SK-N-SH treated with all-trans-retinoic acid at 6 μM for 48 hours (cell line): ENCODE measurements around the gene PIF1.

Experiments
- BACH2 ChIP-seq: fragments of 250-450 bp; sonication (Bioruptor Pico); IDR thresholded peaks from 2 replicates; pipeline ENCODE4 v1.9.0; 2021; ENCODE audit warnings: mild to moderate bottlenecking, borderline replicate concordance
- CREB5 ChIP-seq: fragments of 250-450 bp; sonication (Bioruptor Pico); IDR thresholded peaks from 2 replicates; pipeline ENCODE4 v1.5.1; 2020; ENCODE audit warnings: low read depth, mild to moderate bottlenecking, moderate library complexity
- CSDC2 ChIP-seq: fragments of 250-450 bp; sonication (Bioruptor Pico); IDR thresholded peaks from 2 replicates; pipeline ENCODE4 v1.5.0; 2020; ENCODE audit warnings: mild to moderate bottlenecking, moderate library complexity
- OSR1 ChIP-seq: fragments of 250-450 bp; sonication (Bioruptor Pico); IDR thresholded peaks from 2 replicates; pipeline ENCODE4 v1.8.0; 2022; ENCODE audit warnings: moderate library complexity, mild to moderate bottlenecking, inconsistent platforms
- RARB ChIP-seq: fragments of 250-450 bp; sonication (Bioruptor Pico); IDR thresholded peaks from 2 replicates; pipeline ENCODE4 v1.8.0; 2021; ENCODE audit warnings: mild to moderate bottlenecking, moderate library complexity
- TCF4 ChIP-seq: fragments of 250-450 bp; sonication (Bioruptor Pico); IDR thresholded peaks from 2 replicates; pipeline ENCODE4 v1.8.0; 2021; ENCODE audit warnings: mild to moderate bottlenecking, moderate library complexity, borderline replicate concordance
- ZC3H10 ChIP-seq: fragments of 250-450 bp; sonication (Bioruptor Pico); IDR thresholded peaks from 2 replicates; pipeline ENCODE4 v1.5.1; 2021; ENCODE audit warnings: mild to moderate bottlenecking, moderate library complexity
- ZFP3 ChIP-seq: fragments of 250-450 bp; sonication (Bioruptor Pico); IDR thresholded peaks from 2 replicates; pipeline ENCODE4 v1.5.0; 2020; ENCODE audit warnings: mild to moderate bottlenecking, moderate library complexity
- ZFP30 ChIP-seq: fragments of 450-650 bp; formaldehyde crosslinking; IDR thresholded peaks from 2 replicates; pipeline ENCODE4 v1.5.0; 2022; ENCODE audit warnings: mild to moderate bottlenecking, moderate library complexity
- ZNF565 ChIP-seq: fragments of 450-650 bp; formaldehyde crosslinking; conservative IDR thresholded peaks from 2 replicates; pipeline ENCODE4 v1.5.0; 2020; ENCODE audit warnings: low read depth, mild to moderate bottlenecking, moderate library complexity
- TF ChIP-seq, protein P1 (sequence below): fragments of 250-450 bp; sonication (Bioruptor Pico); IDR thresholded peaks from 2 replicates; pipeline ENCODE4 v1.8.0; 2020; ENCODE audit warnings: mild to moderate bottlenecking, moderate library complexity, borderline replicate concordance

GRCh38 chr15:64773606-64774005 lies 51.8 kb downstream of the PIF1 start:
- TF ChIP-seq BACH2 (CRISPR knock-in tag) (no peak), TCF4 (CRISPR knock-in tag) (no peak), CSDC2 (CRISPR knock-in tag) (no peak), RARB (CRISPR knock-in tag) (no peak), ZNF565 (CRISPR knock-in tag) (no peak), ZFP3 (CRISPR knock-in tag) (no peak), ZFP30 (CRISPR knock-in tag) (no peak), OSR1 (CRISPR knock-in tag) (no peak), CREB5 (no peak), ZC3H10 (no peak)
- TF ChIP-seq, protein P1, sequence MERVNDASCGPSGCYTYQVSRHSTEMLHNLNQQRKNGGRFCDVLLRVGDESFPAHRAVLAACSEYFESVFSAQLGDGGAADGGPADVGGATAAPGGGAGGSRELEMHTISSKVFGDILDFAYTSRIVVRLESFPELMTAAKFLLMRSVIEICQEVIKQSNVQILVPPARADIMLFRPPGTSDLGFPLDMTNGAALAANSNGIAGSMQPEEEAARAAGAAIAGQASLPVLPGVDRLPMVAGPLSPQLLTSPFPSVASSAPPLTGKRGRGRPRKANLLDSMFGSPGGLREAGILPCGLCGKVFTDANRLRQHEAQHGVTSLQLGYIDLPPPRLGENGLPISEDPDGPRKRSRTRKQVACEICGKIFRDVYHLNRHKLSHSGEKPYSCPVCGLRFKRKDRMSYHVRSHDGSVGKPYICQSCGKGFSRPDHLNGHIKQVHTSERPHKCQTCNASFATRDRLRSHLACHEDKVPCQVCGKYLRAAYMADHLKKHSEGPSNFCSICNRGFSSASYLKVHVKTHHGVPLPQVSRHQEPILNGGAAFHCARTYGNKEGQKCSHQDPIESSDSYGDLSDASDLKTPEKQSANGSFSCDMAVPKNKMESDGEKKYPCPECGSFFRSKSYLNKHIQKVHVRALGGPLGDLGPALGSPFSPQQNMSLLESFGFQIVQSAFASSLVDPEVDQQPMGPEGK = no peak
